ENCODE results near the gene PGBD2.

DNA sequence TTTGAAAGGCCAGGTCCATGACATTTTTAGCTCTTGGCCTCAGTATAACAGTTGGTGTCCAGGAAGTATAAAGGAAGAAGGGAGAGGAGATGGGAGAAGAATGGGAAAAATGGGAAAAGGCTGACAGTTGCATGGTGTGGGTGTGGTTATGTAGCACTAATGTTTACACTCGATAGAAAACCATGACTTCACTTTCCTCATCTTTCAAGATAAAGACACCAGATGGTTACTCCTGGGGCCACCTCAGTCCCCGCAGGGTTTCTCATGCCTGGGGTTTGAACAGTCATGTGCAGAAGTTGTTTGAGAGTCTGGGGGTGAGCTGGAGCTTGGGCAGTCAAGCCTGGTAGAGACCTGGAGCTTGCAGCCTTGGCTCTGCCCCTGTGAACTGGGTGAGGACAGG, 7.9 kb downstream of the PGBD2 start:
- TF ChIP-seq, protein P1, sequence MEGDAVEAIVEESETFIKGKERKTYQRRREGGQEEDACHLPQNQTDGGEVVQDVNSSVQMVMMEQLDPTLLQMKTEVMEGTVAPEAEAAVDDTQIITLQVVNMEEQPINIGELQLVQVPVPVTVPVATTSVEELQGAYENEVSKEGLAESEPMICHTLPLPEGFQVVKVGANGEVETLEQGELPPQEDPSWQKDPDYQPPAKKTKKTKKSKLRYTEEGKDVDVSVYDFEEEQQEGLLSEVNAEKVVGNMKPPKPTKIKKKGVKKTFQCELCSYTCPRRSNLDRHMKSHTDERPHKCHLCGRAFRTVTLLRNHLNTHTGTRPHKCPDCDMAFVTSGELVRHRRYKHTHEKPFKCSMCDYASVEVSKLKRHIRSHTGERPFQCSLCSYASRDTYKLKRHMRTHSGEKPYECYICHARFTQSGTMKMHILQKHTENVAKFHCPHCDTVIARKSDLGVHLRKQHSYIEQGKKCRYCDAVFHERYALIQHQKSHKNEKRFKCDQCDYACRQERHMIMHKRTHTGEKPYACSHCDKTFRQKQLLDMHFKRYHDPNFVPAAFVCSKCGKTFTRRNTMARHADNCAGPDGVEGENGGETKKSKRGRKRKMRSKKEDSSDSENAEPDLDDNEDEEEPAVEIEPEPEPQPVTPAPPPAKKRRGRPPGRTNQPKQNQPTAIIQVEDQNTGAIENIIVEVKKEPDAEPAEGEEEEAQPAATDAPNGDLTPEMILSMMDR (IDR thresholded peaks at IDR 0.05; ENCODE audit: insufficient read depth, low read length) = no peak
- TF ChIP-seq, protein P2, sequence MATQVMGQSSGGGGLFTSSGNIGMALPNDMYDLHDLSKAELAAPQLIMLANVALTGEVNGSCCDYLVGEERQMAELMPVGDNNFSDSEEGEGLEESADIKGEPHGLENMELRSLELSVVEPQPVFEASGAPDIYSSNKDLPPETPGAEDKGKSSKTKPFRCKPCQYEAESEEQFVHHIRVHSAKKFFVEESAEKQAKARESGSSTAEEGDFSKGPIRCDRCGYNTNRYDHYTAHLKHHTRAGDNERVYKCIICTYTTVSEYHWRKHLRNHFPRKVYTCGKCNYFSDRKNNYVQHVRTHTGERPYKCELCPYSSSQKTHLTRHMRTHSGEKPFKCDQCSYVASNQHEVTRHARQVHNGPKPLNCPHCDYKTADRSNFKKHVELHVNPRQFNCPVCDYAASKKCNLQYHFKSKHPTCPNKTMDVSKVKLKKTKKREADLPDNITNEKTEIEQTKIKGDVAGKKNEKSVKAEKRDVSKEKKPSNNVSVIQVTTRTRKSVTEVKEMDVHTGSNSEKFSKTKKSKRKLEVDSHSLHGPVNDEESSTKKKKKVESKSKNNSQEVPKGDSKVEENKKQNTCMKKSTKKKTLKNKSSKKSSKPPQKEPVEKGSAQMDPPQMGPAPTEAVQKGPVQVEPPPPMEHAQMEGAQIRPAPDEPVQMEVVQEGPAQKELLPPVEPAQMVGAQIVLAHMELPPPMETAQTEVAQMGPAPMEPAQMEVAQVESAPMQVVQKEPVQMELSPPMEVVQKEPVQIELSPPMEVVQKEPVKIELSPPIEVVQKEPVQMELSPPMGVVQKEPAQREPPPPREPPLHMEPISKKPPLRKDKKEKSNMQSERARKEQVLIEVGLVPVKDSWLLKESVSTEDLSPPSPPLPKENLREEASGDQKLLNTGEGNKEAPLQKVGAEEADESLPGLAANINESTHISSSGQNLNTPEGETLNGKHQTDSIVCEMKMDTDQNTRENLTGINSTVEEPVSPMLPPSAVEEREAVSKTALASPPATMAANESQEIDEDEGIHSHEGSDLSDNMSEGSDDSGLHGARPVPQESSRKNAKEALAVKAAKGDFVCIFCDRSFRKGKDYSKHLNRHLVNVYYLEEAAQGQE (IDR thresholded peaks at IDR 0.05; ENCODE audit: insufficient replicate concordance, low read depth) = no peak
- TF ChIP-seq POLR2AphosphoS5 (IDR thresholded peaks at IDR 0.05; ENCODE audit: low read depth) = no peak
- TF ChIP-seq SPI1 (IDR thresholded peaks at IDR 0.05; ENCODE audit: borderline replicate concordance, low read depth) = no peak
- no peak for TF ChIP-seq GABPA (IDR thresholded peaks at IDR 0.05; ENCODE audit: low read depth)

Data from HL-60 (cell line).